ENCODE results near the gene PPP6R3.

The PPP6R3 gene

DNA sequence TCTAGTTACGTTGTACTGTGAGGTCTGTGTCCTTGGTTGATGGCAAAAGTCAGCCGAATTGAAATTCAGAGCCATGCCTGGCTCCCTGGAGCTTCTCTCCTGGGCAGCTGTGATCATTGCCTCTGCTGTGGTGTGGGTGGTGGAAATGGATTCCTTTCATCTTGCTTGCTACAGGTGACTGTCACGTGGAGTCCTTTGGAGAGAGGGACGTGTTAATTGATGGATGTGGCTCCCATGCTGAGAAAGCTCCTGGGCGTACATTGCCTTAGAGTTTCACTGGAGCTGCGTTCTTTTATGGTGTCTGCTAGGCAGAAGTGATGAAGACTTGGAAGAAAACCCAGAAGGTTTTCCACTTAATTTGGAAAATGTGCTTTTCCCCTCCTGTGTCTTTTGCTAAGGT is 41.9 kb upstream of the PPP6R3 start:
- no peak overlapping the region for H2AFZ ChIP-seq (ENCODE audit: low read length)
- no peak overlapping the region for H3K9ac ChIP-seq (ENCODE audit: low read length)
- no peaks in the 10 kb centered on the region for H3K36me3 ChIP-seq (ENCODE audit: insufficient read depth, low read length)
- H3K4me2 ChIP-seq (ENCODE audit: low read length), result no peak overlapping the region
- no peaks in the 10 kb centered on the region for H4K20me1 ChIP-seq (ENCODE audit: insufficient read depth, low read length)
- H3K27me3 ChIP-seq (ENCODE audit: insufficient read depth, low read length), result peaks cover 14% of the 10 kb centered on the region; the same call in 1 of the 2 replicates
- no peaks in the 10 kb centered on the region for H3K4me1 ChIP-seq (ENCODE audit: insufficient read depth, low read length, severe bottlenecking)
- H3K9me3 ChIP-seq (ENCODE audit: low read length), result no peaks in the 10 kb centered on the region
- H3K4me3 ChIP-seq (ENCODE audit: low read depth, low read length, poor library complexity, severe bottlenecking), result no peak overlapping the region
- TF ChIP-seq EZH2 (IDR thresholded peaks at IDR 0.05; ENCODE audit: borderline replicate concordance, low read length), result no peak
- TF ChIP-seq, protein P1, sequence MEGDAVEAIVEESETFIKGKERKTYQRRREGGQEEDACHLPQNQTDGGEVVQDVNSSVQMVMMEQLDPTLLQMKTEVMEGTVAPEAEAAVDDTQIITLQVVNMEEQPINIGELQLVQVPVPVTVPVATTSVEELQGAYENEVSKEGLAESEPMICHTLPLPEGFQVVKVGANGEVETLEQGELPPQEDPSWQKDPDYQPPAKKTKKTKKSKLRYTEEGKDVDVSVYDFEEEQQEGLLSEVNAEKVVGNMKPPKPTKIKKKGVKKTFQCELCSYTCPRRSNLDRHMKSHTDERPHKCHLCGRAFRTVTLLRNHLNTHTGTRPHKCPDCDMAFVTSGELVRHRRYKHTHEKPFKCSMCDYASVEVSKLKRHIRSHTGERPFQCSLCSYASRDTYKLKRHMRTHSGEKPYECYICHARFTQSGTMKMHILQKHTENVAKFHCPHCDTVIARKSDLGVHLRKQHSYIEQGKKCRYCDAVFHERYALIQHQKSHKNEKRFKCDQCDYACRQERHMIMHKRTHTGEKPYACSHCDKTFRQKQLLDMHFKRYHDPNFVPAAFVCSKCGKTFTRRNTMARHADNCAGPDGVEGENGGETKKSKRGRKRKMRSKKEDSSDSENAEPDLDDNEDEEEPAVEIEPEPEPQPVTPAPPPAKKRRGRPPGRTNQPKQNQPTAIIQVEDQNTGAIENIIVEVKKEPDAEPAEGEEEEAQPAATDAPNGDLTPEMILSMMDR (IDR thresholded peaks at IDR 0.05; ENCODE audit: low read length), result no peak
- H3K27ac ChIP-seq (ENCODE audit: low read depth, low read length, poor library complexity, severe bottlenecking), result no peak overlapping the region
- H3K79me2 ChIP-seq (ENCODE audit: insufficient read depth, low read length), result no peaks in the 10 kb centered on the region
- H3F3A ChIP-seq (ENCODE audit: insufficient read depth, low read length), result no peaks in the 10 kb centered on the region
- H3K9me2 ChIP-seq (ENCODE audit: low read depth, low read length), result no peaks in the 10 kb centered on the region

- Histone ChIP-seq H3K4me2 (ENCODE audit: low read length) (no peak overlapping the region), H3K4me3 (ENCODE audit: low read depth, low read length, poor library complexity, severe bottlenecking) (no peak overlapping the region), H3K79me2 (ENCODE audit: insufficient read depth, low read length) (no peaks in the 10 kb centered on the region), H3K27me3 (ENCODE audit: insufficient read depth, low read length) (peaks cover 6% of the 10 kb centered on the region; the same call in 1 of the 2 replicates), H3K9me2 (ENCODE audit: low read depth, low read length) (no peaks in the 10 kb centered on the region), H3K9ac (ENCODE audit: low read length) (no peak overlapping the region), H3K36me3 (ENCODE audit: insufficient read depth, low read length) (no peaks in the 10 kb centered on the region), H3K27ac (ENCODE audit: low read depth, low read length, poor library complexity, severe bottlenecking) (no peak overlapping the region), H4K20me1 (ENCODE audit: insufficient read depth, low read length) (no peaks in the 10 kb centered on the region), H2AFZ (ENCODE audit: low read length) (no peak overlapping the region), H3F3A (ENCODE audit: insufficient read depth, low read length) (no peaks in the 10 kb centered on the region), H3K4me1 (ENCODE audit: insufficient read depth, low read length, severe bottlenecking) (no peaks in the 10 kb centered on the region), H3K9me3 (ENCODE audit: low read length) (no peaks in the 10 kb centered on the region)
- TF ChIP-seq EZH2 (IDR thresholded peaks at IDR 0.05; ENCODE audit: borderline replicate concordance, low read length), result no peak
- TF ChIP-seq, protein P1 (IDR thresholded peaks at IDR 0.05; ENCODE audit: low read length), result no peak
These were observed 40.4 kb upstream of the PPP6R3 start for GRCh38 chr11:68420171-68420570.

GRCh38 chr11:68423481-68423880 is 37.1 kb upstream of the PPP6R3 start:
- Histone ChIP-seq H3K4me1 (ENCODE audit: insufficient read depth, low read length, severe bottlenecking) (no peaks in the 10 kb centered on the region), H3K4me2 (ENCODE audit: low read length) (no peak overlapping the region), H3K27ac (ENCODE audit: low read depth, low read length, poor library complexity, severe bottlenecking) (no peak overlapping the region), H3K27me3 (ENCODE audit: insufficient read depth, low read length) (peaks cover 8% of the 10 kb centered on the region; the same call in 1 of the 2 replicates), H3K9ac (ENCODE audit: low read length) (no peak overlapping the region), H3K9me2 (ENCODE audit: low read depth, low read length) (no peaks in the 10 kb centered on the region), H2AFZ (ENCODE audit: low read length) (no peak overlapping the region), H3K36me3 (ENCODE audit: insufficient read depth, low read length) (no peaks in the 10 kb centered on the region), H3K4me3 (ENCODE audit: low read depth, low read length, poor library complexity, severe bottlenecking) (no peak overlapping the region), H3K9me3 (ENCODE audit: low read length) (no peaks in the 10 kb centered on the region), H4K20me1 (ENCODE audit: insufficient read depth, low read length) (no peaks in the 10 kb centered on the region), H3K79me2 (ENCODE audit: insufficient read depth, low read length) (no peaks in the 10 kb centered on the region), H3F3A (ENCODE audit: insufficient read depth, low read length) (no peaks in the 10 kb centered on the region)
- TF ChIP-seq EZH2 (IDR thresholded peaks at IDR 0.05; ENCODE audit: borderline replicate concordance, low read length), result no peak
- TF ChIP-seq, protein P1 (IDR thresholded peaks at IDR 0.05; ENCODE audit: low read length), result no peak

All from OCI-LY1 (cell line).